GM06990 (cell line): ENCODE data around the gene RPTOR.

ENCODE experiments used
- DNase-seq: peaks from one replicate; pipeline ENCODE4 v3.0.0-alpha.2; 2011; ENCODE audit not compliant: insufficient read length; ENCODE audit errors: extremely low read depth
- H3K27me3 ChIP-seq: replicated peaks from 2 replicates; pipeline ENCODE4 v1.6.0; 2011; ENCODE audit warnings: low read length; ENCODE audit not compliant: control insufficient read depth, insufficient read depth
- H3K36me3 ChIP-seq: 2 replicates; pipeline ENCODE4 v1.5.1; 2011; ENCODE audit warnings: low read length; ENCODE audit not compliant: control insufficient read depth, insufficient read depth
- H3K4me3 ChIP-seq: replicated peaks from 2 replicates; pipeline ENCODE4 v1.5.1; 2011; ENCODE audit warnings: low read depth, mild to moderate bottlenecking, control low read depth, low read length
- TF ChIP-seq, protein P1 (sequence below): IDR thresholded peaks from 2 replicates; pipeline ENCODE4 v1.5.1; 2011; ENCODE audit warnings: low read length, control low read depth, mild to moderate bottlenecking, inconsistent platforms; ENCODE audit not compliant: insufficient read depth, poor library complexity, severe bottlenecking

The RPTOR gene

DNA sequence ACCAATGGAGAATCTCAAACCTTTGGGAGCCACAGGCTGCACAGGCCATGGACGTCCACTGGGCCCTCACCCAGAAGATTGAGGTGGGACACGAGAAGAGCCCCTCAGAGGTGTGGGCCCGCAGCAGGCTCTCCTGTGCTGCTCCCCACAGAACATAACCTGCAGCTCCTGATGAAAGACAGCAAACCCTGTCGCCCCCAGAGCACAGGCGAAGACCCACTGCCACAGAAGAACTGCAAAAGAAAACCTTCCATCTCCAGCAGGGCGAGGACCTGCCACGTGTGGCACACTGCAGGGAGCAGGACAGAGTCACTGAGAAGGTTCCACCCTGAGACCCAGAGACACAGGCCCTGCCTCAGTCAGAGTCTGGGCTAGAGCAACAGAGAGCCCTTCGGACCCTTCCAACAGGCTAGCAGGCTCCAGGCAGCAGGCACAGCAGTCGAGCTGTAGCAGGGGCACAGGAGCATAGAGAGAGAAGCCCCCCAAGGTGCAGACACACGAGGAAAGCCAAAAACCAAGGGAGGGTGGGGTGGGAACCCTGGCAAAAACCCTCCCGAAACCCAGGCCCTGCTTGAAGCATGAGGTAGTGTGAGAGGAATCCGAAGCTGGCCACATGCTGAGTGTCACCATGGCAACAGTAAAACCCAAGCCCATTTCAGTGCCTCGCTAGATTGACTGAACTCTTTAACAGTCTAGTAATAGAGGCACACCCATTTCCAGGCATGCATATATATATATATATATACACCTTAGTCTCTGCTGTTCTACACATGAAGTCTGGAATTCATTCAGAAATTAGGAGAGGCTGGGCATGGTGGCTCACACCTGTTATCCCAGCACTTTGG is 387.0 kb downstream of the RPTOR start:
- Histone ChIP-seq H3K4me3 (no peak overlapping the region), H3K36me3 (peaks cover 9% of the 10 kb centered on the region), H3K27me3 (no peaks in the 10 kb centered on the region)
- TF ChIP-seq, protein P1, sequence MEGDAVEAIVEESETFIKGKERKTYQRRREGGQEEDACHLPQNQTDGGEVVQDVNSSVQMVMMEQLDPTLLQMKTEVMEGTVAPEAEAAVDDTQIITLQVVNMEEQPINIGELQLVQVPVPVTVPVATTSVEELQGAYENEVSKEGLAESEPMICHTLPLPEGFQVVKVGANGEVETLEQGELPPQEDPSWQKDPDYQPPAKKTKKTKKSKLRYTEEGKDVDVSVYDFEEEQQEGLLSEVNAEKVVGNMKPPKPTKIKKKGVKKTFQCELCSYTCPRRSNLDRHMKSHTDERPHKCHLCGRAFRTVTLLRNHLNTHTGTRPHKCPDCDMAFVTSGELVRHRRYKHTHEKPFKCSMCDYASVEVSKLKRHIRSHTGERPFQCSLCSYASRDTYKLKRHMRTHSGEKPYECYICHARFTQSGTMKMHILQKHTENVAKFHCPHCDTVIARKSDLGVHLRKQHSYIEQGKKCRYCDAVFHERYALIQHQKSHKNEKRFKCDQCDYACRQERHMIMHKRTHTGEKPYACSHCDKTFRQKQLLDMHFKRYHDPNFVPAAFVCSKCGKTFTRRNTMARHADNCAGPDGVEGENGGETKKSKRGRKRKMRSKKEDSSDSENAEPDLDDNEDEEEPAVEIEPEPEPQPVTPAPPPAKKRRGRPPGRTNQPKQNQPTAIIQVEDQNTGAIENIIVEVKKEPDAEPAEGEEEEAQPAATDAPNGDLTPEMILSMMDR, result no peak
- no peak for DNase-seq

GRCh38 chr17:80935526-80935925 is 390.9 kb downstream of the RPTOR start:
- DNase-seq, result no peak
- TF ChIP-seq, protein P1, result no peak
- Histone ChIP-seq H3K36me3 (peaks cover 1% of the 10 kb centered on the region), H3K27me3 (no peaks in the 10 kb centered on the region), H3K4me3 (no peak overlapping the region)

- DNase-seq, result no peak
- H3K27me3 ChIP-seq, result no peaks in the 10 kb centered on the region
- H3K36me3 ChIP-seq, result no peaks in the 10 kb centered on the region; the same call in none of the 2 replicates
- no peak overlapping the region for H3K4me3 ChIP-seq
- TF ChIP-seq, protein P1, result no peak
Observed at GRCh38 chr17:80936218-80936617, 391.6 kb downstream of the RPTOR start.

DNA sequence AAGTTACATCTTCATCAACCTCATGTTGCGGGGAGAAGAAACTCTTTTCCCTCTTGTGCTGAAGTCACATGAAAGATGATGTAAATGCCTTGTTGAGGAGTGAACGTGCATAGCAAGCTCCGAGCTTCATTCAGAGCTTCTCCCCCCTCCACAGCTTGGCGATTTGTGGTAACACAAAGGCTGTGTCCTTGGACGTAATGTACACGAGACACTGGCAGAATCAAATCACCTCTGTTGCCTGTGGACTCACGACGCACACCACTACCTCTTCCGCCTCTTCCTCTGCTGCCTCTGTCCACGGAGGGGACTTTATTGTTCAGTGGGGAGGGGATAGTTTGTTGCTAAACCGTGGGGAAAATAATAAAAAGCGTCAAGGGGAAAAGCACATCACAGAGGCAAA is 392.1 kb downstream of the RPTOR start:
- TF ChIP-seq, protein P1, result no peak
- H3K27me3 ChIP-seq, result no peaks in the 10 kb centered on the region
- H3K36me3 ChIP-seq, result no peaks in the 10 kb centered on the region; the same call in none of the 2 replicates
- no peak for DNase-seq
- no peak overlapping the region for H3K4me3 ChIP-seq

GRCh38 chr17:80937462-80938381 is 393.1 kb downstream of the RPTOR start:
- no peak for DNase-seq
- TF ChIP-seq, protein P1, result no peak
- H3K4me3 ChIP-seq, result no peak overlapping the region
- no peaks in the 10 kb centered on the region; the same call in none of the 2 replicates for H3K36me3 ChIP-seq
- no peaks in the 10 kb centered on the region for H3K27me3 ChIP-seq
